ENCODE data around the gene RPL13A. TPM values are rescaled to one million over a fixed set of nuclear protein-coding genes. Genes with fewer than 3 reads are reported as not detected.

The RPL13A gene
- 1,000 to 10,000 TPM; 1,992 to 2,019 TPM for total RNA-seq

DNA sequence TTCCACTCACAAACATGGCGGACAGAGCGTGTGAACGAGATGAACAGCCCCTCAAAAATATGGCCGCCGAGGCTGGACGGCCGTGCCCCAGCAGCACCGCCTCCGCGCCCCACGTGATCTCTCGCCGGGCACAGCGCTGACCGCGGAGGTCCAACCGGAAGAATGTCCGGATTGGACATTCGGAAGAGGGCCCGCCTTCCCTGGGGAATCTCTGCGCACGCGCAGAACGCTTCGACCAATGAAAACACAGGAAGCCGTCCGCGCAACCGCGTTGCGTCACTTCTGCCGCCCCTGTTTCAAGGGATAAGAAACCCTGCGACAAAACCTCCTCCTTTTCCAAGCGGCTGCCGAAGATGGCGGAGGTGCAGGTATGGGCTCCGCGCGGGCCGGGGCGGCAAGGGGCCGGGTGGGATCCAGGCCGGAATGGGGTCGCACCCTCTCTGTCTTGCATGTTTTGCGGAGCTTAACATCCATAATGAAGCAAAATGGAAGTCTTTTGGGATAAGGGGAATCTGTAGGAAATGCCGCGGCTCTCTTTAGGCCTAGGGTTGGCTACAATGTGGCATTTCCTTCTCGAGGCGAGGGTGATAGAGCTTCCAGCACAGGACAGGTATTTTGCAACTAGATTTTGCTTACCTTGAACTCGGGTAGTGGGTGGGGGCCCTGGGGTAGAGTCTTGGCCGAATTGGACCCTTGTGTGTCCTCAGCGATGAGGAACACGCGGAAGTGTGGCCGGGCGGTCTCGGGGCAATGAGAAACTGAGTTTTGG is at the start of gene RPL13A:
RPL13A (plus strand) TSS at position 332 of the 769 bp plus-strand sequence; CDS start at position 354, 22 bp downstream.
- H3K9me3 Mint-ChIP-seq (ENCODE audit: insufficient read depth), result no peaks in the 10 kb centered on the region
- ATAC-seq (peak; percentile 89), DNase-seq (peak; percentile 100)
- peak within 1 kb of the TSS; percentile 96 for H3K27ac Mint-ChIP-seq
- H3K4me3 Mint-ChIP-seq, result peak within 1 kb of the TSS; percentile 98
- peaks cover 90% of the 10 kb centered on the region for H3K36me3 Mint-ChIP-seq (ENCODE audit: low read depth)
- POLR2A ChIA-PET, result interaction anchor here (0.7 to 2.2 kb wide), 11 partner anchors 9 to 153 kb away, joined by 3 to 7 read pairs (median 4); partner anchors contain the start of genes ALDH16A1 and PIH1D1
- no peaks in the 10 kb centered on the region for H3K27me3 Mint-ChIP-seq (ENCODE audit: low read depth)
- CTCF ChIA-PET, result interaction anchor here (1.1 to 2.2 kb wide), 8 partner anchors 9 to 81 kb away, joined by 3 to 12 read pairs (median 4); partner anchors contain the start of gene FLT3LG
- peaks cover 53% of the 10 kb centered on the region for H3K4me1 Mint-ChIP-seq (ENCODE audit: low read depth)

DNA sequence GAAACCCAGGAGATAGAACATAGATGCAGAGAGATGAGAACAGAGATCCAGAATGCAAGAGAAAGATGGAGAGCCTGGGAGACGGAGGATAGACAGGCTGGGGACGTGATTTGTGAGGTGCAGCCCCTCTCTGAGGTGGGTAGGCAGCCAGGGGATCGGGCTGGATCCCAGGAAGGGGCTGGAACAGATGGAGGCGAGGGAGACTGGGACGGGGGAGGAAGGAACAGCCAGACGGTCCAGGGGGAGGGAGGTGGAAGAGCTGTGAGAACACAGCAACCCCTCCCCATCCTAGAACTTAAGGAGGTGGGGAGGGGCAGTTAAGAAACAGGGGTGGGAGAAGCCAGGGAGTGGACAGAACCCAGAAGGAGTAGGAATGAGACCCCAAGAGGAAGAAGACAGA is 49.1 kb upstream of the RPL13A start:
- H3K27ac Mint-ChIP-seq, result no peak overlapping the region
- ChIA-PET POLR2A (interaction anchor here (1.6 kb wide), 1 partner anchor 14 kb away, joined by 3 read pairs; the partner anchor contains the start of gene PIH1D1), CTCF (no interaction called here)
- no peaks in the 10 kb centered on the region for H3K36me3 Mint-ChIP-seq (ENCODE audit: low read depth)
- no peaks in the 10 kb centered on the region for H3K9me3 Mint-ChIP-seq (ENCODE audit: insufficient read depth)
- DNase-seq (no peak), ATAC-seq (no peak)
- H3K27me3 Mint-ChIP-seq (ENCODE audit: low read depth), result peaks cover 81% of the 10 kb centered on the region
- H3K4me3 Mint-ChIP-seq, result no peak overlapping the region
- peaks cover 33% of the 10 kb centered on the region for H3K4me1 Mint-ChIP-seq (ENCODE audit: low read depth)

DNA sequence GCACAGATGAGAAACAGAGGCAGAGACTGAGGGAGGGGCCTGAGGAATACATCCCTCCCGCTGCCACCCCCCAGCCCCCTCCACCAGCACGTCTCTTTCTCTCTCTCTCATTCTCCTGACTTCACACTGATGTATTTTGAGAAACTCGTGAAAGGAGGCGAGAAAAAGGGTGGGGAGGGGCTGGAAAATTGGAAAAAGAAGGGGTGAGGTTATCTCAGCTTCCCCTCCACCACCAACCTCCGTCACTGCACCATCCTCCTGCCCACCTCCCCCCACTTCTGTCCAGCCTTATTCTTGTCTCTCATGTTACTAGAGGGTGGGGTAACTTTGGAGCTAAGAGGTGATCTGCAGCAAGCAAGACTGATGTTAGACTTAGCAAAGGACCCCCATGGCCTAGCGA is 47.6 kb upstream of the RPL13A start:
- no peak overlapping the region for H3K4me3 Mint-ChIP-seq
- ATAC-seq (no peak), DNase-seq (no peak)
- CTCF ChIA-PET, result interaction anchor here (0.6 to 1.3 kb wide), 2 partner anchors 48 to 133 kb away, joined by 3 to 7 read pairs; no protein-coding TSS in a partner anchor
- no peak overlapping the region for H3K27ac Mint-ChIP-seq
- peaks cover 39% of the 10 kb centered on the region for H3K4me1 Mint-ChIP-seq (ENCODE audit: low read depth)
- POLR2A ChIA-PET, result interaction anchor here (0.8 to 1.6 kb wide), 2 partner anchors 12 to 56 kb away, joined by 3 read pairs; partner anchors contain the start of gene PIH1D1
- no peaks in the 10 kb centered on the region for H3K36me3 Mint-ChIP-seq (ENCODE audit: low read depth)
- no peaks in the 10 kb centered on the region for H3K9me3 Mint-ChIP-seq (ENCODE audit: insufficient read depth)
- H3K27me3 Mint-ChIP-seq (ENCODE audit: low read depth), result peaks cover 74% of the 10 kb centered on the region

DNA sequence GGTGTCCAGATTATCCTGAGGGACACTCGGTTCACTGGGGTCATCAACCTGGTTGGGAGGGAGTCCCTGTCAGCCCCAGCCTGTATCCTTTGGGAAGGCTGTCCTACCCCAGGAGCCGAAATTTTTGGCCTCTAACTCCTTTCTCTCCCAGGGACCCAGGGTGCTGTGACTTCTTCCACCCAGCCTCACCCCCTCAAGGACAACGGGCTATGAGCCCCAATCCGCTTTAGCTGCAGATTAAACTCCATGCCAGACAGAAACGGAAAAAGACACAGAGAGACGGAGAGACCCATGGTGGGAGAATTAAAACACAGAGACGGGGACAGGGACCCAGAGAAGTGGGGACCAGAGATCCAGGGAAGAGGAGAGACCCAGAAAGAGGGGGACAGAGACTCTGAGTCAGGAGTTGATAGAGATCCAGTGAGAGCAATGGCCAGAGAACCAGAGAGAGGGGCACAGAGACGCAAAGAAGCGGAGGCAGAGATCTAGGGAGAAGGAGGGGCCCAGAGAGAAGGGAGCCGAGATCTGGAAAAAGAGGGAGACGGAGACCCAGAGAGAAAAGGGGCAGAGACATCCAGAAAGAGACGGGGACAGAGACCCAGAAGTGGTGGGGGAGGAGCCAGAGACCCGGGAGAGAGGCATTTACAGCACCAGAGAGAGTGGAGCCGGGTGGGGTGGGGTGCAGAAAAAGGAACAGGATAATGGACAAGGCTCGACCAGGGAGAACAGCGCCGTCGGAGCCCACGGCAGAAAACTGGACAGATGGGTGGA is 46.8 kb upstream of the RPL13A start:
- peaks cover 45% of the 10 kb centered on the region for H3K4me1 Mint-ChIP-seq (ENCODE audit: low read depth)
- H3K36me3 Mint-ChIP-seq (ENCODE audit: low read depth), result no peaks in the 10 kb centered on the region
- peaks cover 66% of the 10 kb centered on the region for H3K27me3 Mint-ChIP-seq (ENCODE audit: low read depth)
- POLR2A ChIA-PET, result interaction anchor here (0.6 kb wide), 1 partner anchor 80 kb away, joined by 3 read pairs; no protein-coding TSS in a partner anchor
- CTCF ChIA-PET, result interaction anchor here (1.3 to 4.4 kb wide), 2 partner anchors 48 to 49 kb away, joined by 7 to 40 read pairs; no protein-coding TSS in a partner anchor
- DNase-seq, result no peak
- ATAC-seq, result no peak
- H3K9me3 Mint-ChIP-seq (ENCODE audit: insufficient read depth), result no peaks in the 10 kb centered on the region
- H3K27ac Mint-ChIP-seq, result no peak overlapping the region
- peak overlapping the region; percentile 8 for H3K4me3 Mint-ChIP-seq

DNA sequence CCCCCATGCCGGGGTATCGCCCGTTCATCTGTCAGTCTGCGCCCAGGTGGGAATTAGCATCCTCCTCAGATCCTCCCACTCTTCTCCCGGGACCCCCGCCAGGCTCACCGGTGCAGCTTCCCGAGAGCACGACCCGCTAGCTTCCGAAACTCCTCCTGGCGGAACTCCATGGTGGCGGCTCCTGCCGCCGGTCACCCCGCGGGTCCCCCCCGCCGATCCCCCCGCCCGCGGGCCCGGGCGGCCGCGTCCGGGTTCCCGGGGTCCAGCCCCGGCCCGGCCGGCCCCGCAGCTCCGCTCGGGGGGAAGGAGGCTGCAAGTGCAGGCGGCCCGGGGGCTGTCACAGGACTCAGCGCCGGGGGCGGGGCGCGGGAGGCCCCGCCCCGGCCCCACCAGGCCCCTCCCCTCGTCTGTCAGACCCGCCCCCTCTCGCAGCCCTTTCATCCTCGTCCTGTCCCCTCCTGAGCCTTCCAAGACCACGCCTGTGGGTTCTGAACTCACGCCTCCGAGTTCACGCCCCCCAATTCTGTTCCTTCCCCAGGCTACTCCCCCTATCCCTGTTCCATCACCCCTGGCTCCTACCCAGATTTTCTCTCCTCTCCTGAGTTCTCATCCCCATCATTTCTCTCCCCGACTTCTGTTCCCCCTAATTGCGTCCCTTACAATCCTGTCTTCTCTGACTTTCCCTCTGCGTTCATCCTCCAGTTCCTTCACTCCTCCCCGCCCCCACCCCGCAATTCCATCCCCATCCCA is 46.0 kb upstream of the RPL13A start, which contains the start of gene SLC17A7:
SLC17A7 (minus strand) TSS at position 318 of the 750 bp plus-strand sequence; CDS start at position 170, 148 bp downstream.
- peak within 1 kb of the TSS; percentile 78 for H3K4me3 Mint-ChIP-seq
- peaks cover 43% of the 10 kb centered on the region for H3K4me1 Mint-ChIP-seq (ENCODE audit: low read depth)
- peaks cover 6% of the 10 kb centered on the region for H3K36me3 Mint-ChIP-seq (ENCODE audit: low read depth)
- DNase-seq (peak; percentile 68), ATAC-seq (peak; percentile 9)
- ChIA-PET POLR2A (interaction anchor here (0.6 to 1.3 kb wide), 2 partner anchors 11 to 81 kb away, joined by 3 to 4 read pairs; partner anchors contain the start of gene PIH1D1), CTCF (interaction anchor here (1.4 to 4.4 kb wide), 5 partner anchors 11 to 49 kb away, joined by 4 to 40 read pairs (median 8); partner anchors contain the start of genes FLT3LG, PIH1D1 and PTH2)
- no peaks in the 10 kb centered on the region for H3K9me3 Mint-ChIP-seq (ENCODE audit: insufficient read depth)
- H3K27ac Mint-ChIP-seq, result no peak within 1 kb of the TSS
- peaks cover 58% of the 10 kb centered on the region for H3K27me3 Mint-ChIP-seq (ENCODE audit: low read depth)

DNA sequence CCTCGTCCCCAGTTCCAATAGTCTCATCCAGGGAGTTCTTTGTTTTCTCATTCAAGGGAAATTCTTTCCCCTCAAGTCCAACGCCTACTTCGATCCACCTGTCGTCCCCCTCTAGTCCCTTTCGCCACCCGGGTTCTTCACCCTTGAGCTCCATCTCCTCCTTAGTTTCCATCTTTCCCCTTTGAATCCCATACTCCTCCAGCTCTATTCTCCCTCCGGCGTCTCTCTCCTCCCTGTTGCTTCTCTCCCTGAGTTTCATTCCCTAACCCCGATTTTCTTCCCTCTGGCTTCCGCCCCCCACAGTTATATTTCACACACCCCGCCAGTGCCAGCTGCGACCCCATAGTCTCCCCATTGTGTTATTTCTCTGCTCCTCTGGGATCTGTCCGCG is 45.5 kb upstream of the RPL13A start:
- H3K9me3 Mint-ChIP-seq (ENCODE audit: insufficient read depth), result no peaks in the 10 kb centered on the region
- no peak overlapping the region for H3K27ac Mint-ChIP-seq
- ChIA-PET CTCF (interaction anchor here (1.4 to 4.4 kb wide), 5 partner anchors 10 to 50 kb away, joined by 4 to 40 read pairs (median 8); partner anchors contain the start of genes FLT3LG, PIH1D1 and PTH2), POLR2A (interaction anchor here (1.3 kb wide), 1 partner anchor 10 kb away, joined by 4 read pairs; the partner anchor contains the start of gene PIH1D1)
- peak overlapping the region; percentile 78 for H3K4me3 Mint-ChIP-seq
- peaks cover 11% of the 10 kb centered on the region for H3K36me3 Mint-ChIP-seq (ENCODE audit: low read depth)
- DNase-seq (no peak), ATAC-seq (no peak)
- H3K27me3 Mint-ChIP-seq (ENCODE audit: low read depth), result peaks cover 54% of the 10 kb centered on the region
- peaks cover 48% of the 10 kb centered on the region for H3K4me1 Mint-ChIP-seq (ENCODE audit: low read depth)

DNA sequence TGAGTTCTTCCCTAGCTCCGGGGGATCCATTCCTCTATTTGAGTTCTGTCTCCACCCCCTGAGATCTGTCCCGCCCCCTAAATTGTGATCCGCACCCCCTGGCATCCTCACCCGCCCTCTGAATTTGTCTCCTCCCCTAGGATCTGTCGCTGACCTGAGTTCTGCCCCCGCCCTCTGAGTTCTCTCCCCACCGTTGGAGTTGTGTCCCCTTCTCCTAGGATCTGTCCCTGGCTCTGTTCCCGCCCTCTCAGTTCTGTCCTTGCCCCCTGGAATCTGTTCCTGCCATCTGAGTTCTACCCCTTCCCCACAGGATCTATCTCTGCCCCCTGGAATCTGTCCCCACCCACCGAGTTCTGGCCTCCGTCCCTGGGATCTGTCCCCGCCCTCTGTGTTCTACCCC is 45.1 kb upstream of the RPL13A start:
- peak; percentile 42 for DNase-seq
- POLR2A ChIA-PET, result interaction anchor here (1.3 kb wide), 1 partner anchor 10 kb away, joined by 4 read pairs; the partner anchor contains the start of gene PIH1D1
- H3K27me3 Mint-ChIP-seq (ENCODE audit: low read depth), result peaks cover 50% of the 10 kb centered on the region

DNA sequence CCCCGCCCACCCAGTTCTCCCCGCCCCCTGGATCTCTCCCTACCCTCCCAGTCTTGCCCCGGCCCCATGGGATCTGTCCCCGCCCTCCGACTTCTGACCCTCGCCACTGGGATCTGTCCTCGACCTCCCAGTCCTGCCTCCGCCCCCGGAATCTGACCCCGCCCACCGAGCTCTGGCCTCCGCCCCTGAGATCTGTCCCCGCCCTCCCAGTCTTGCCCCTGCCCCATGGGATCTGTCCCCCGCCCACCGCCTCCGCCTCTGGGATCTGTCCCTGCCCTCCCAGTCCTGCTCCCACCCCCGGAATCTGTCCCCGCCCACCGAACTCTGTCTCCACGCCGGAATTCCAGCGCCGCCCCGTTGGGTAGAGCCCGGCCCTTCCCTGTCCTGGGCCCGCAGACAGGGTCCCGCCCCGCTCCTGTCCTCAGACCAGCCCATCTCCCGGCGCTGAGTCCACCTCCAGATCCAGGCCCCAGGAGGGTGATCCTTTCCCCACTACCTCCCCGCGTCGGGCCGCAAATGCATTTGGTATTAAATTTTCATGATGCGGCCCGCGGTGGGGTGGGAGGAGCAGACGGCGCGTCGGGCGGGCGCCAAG is 44.5 kb upstream of the RPL13A start:
- ATAC-seq, result peak; percentile 32
- H3K27ac Mint-ChIP-seq, result peak overlapping the region; percentile 84
- peaks cover 55% of the 10 kb centered on the region for H3K4me1 Mint-ChIP-seq (ENCODE audit: low read depth)
- H3K4me3 Mint-ChIP-seq, result peak overlapping the region; percentile 78
- POLR2A ChIA-PET, result interaction anchor here (0.6 to 1.3 kb wide), 3 partner anchors 9 to 1632 kb away, joined by 4 to 5 read pairs (median 4); partner anchors contain the start of gene PIH1D1
- peaks cover 17% of the 10 kb centered on the region for H3K36me3 Mint-ChIP-seq (ENCODE audit: low read depth)
- H3K27me3 Mint-ChIP-seq (ENCODE audit: low read depth), result peaks cover 45% of the 10 kb centered on the region
- CTCF ChIA-PET, result interaction anchor here (0.8 to 4.4 kb wide), 13 partner anchors 9 to 345 kb away, joined by 3 to 40 read pairs (median 4); partner anchors contain the start of genes ALDH16A1, FLT3LG, PIH1D1 and PTH2
- H3K9me3 Mint-ChIP-seq (ENCODE audit: insufficient read depth), result no peaks in the 10 kb centered on the region
- DNase-seq, result peak; percentile 75

More for the DNA sequence above, 45.1 kb upstream of the RPL13A start:
- CTCF ChIA-PET, result interaction anchor here (0.8 to 4.4 kb wide), 12 partner anchors 10 to 345 kb away, joined by 3 to 40 read pairs (median 4); partner anchors contain the start of genes ALDH16A1, FLT3LG, PIH1D1 and PTH2
- peaks cover 12% of the 10 kb centered on the region for H3K36me3 Mint-ChIP-seq (ENCODE audit: low read depth)
- ATAC-seq, result no peak
- peak overlapping the region; percentile 78 for H3K4me3 Mint-ChIP-seq
- H3K27ac Mint-ChIP-seq, result no peak overlapping the region
- no peaks in the 10 kb centered on the region for H3K9me3 Mint-ChIP-seq (ENCODE audit: insufficient read depth)
- H3K4me1 Mint-ChIP-seq (ENCODE audit: low read depth), result peaks cover 50% of the 10 kb centered on the region

DNA sequence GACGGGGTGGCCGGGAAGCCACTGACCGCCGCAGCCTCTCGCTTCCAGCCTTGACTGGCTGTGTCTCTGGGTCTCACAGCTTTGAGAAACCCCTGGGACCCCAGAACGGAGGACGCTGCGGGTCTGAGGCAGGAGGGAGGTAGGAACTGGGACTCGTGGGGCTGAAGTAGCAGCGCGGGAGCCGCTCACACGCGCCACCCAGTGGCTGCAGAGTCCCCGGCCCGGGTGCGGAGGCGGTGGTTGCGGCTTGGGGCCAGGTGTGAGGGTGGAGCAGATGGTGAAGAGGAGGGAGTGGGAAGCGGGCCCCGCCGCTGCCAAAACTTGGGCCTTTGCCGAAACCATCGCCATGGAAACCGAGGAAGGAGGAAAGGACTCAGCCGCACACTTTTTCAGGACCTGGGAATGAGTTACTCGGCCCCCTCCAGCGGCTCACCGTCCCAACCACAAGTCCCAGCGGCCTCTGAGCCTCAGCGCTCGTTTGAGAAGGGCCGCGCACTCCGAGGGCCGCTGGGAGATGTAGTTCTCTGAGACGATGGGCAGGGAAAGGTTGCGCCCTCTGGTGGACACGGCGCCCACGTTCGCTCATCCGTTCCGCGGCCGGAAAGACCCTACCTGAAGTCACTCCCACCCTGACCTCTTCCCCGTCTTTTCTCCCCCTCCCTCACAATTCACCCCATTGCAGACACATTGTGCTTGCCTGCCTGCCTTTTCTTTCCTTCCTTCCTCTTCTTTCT is 43.9 kb upstream of the RPL13A start:
- H3K27me3 Mint-ChIP-seq (ENCODE audit: low read depth), result peaks cover 38% of the 10 kb centered on the region
- POLR2A ChIA-PET, result interaction anchor here (0.6 to 0.7 kb wide), 2 partner anchors 410 to 1631 kb away, joined by 4 to 5 read pairs; no protein-coding TSS in a partner anchor
- peaks cover 23% of the 10 kb centered on the region for H3K36me3 Mint-ChIP-seq (ENCODE audit: low read depth)
- H3K27ac Mint-ChIP-seq, result peak overlapping the region; percentile 84
- peaks cover 60% of the 10 kb centered on the region for H3K4me1 Mint-ChIP-seq (ENCODE audit: low read depth)
- H3K4me3 Mint-ChIP-seq, result peak overlapping the region; percentile 78
- peak; percentile 88 for ATAC-seq
- peak; percentile 96 for DNase-seq
- CTCF ChIA-PET, result interaction anchor here (0.6 to 4.4 kb wide), 15 partner anchors 8 to 346 kb away, joined by 3 to 40 read pairs (median 4); partner anchors contain the start of genes ALDH16A1, FLT3LG, PIH1D1 and PTH2
- H3K9me3 Mint-ChIP-seq (ENCODE audit: insufficient read depth), result no peaks in the 10 kb centered on the region
